ENCODE data around the gene NRP1.

GRCh38 chr10:33187427-33187999, 147.0 kb downstream of the NRP1 start:
- TF ChIP-seq CTCF (IDR thresholded peaks at IDR 0.05; ENCODE audit: low read depth, low read length, missing input control) (no peak), RAD21 (IDR thresholded peaks at IDR 0.05) (no peak), SP1 (IDR thresholded peaks at IDR 0.05) (no peak)
